AG08396 (cell line): ENCODE measurements around the gene DOK6.
"Not testable (repeated sequence)": the region's sequence is repeated elsewhere in the genome, so short reads cannot be mapped to it uniquely, and the experiment has no call there.

Source experiments
- DNase-seq: peaks from one replicate; pipeline ENCODE4 v3.0.0; 2012; ENCODE audit warnings: low spot score, mixed read lengths

The DOK6 gene

DNA sequence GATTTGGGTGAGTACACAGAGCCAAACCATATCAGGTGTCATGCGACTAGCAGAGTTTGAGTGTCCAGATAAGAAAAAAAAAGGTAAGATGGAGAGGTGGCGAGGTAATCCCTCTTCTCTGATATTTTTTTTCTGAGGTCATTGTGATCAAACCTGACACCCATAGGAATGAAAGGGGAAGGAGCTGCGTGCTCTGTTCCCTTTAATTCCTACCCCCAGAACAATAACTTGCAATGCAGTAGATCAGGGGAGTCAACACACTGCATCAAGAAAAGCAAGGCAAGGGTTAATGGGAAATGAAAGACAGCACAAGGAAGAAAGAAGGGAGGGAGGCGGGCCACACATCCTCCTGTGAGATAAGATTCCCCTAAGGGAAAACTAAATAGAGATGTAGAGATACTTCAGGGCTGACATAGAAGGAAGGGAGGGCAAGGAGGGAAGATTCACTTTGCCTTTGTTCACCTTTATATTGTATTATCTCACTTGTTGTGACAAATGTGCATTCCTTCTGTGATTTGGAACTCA lies 414.2 kb downstream of the DOK6 start:
- DNase-seq, result no peak

DNA sequence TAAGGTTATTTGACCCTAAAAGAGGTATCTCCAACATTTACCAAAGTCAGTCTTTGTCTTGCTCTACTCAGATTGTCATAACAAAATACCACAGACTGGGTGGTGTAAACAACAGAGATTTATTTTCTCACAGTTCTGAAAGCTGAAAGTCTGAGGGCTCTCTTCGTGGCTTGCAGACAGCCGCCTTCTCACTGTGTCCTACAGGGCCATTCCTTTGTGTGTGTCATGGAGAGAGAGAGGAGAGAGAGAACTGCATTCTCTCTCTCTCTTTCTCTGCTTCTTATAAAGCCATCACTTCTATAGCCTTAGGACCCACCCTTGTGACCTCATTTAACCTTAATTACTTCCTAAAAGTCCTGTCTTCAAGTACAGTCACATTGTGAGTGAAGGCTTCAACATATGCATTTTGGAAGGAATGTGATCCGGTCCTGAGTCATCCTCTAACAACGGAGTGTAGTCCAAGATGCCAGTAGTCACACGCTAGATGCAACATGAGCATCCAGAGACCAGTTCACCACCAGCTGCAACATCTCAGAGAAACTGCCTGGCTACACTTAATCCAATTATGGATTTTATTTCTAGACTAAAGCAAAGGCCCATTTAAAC lies 416.8 kb downstream of the DOK6 start:
- DNase-seq, result peak; percentile 77

DNA sequence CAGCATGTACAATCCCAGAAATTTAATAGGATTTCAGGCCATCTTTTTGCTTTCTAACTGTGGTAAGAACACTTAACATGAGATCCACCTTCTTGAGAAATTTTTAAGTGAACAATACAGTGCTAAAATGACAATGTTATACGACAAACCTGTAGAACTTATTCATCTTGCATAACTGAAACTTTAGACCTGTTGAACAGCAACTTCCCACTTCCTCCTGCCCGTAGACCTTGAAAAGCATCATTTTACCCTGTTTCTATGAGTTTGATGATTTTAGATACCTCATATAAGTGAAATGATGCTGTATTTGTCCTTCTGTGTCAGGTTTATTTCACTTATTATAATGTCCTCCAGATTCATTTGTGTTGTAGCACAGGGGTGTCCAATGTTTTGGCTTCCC lies 418.8 kb downstream of the DOK6 start:
- no peak for DNase-seq

DNA sequence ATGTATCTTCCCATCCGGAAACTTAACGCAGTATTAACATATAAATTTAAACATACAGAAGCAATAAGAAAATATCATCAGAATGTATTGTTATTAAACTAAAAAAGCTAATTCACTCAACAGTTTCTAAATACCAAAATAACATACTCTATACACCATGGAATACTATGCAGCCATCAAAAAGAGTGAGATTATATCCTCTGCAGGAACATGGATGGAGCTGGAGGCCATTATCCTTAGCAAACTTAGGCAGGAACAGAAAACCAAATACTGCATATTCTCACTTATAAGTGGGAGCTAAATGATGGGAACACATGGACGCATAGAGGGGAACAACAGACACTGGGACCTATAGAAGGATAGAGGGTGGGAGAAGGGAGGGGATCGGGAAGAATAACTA lies 419.9 kb downstream of the DOK6 start:
- DNase-seq, result no peak

DNA sequence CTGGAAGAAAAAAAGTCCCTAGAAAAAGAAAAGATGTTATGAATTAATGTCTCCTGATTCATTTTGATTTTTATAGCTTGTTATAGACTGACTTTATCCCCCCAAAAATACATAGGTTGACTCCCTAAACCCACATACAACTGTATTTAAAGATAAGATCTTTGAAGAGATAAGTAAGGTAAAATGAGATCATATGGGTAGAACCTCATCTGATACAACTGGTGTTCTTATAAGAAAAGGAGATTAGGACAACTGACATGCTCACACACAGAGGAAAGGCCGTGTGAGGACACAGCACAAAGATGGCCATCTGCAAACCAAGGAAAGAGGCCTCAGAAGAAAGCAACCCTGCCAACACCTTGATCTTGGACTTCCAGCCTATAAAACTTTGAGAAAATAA lies 429.5 kb downstream of the DOK6 start:
- DNase-seq, result no peak

DNA sequence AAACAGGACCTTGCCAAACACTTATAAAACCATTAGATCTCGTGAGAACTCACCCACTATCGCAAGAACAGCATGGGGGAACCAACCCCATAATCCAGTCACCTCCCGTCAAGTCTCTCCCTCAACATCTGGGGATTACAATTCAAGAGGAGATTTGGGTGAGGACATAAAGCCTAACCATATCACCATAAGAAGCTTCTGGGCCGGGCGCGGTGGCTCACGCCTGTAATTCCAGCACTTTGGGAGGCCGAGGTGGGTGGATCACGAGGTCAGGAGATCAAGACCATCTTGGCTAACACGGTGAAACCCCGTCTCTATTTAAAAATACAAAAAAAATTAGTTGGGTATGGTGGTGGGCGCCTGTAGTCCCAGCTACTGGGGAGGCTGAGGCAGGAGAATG lies 434.3 kb downstream of the DOK6 start:
- DNase-seq, result not testable (repeated sequence)

DNA sequence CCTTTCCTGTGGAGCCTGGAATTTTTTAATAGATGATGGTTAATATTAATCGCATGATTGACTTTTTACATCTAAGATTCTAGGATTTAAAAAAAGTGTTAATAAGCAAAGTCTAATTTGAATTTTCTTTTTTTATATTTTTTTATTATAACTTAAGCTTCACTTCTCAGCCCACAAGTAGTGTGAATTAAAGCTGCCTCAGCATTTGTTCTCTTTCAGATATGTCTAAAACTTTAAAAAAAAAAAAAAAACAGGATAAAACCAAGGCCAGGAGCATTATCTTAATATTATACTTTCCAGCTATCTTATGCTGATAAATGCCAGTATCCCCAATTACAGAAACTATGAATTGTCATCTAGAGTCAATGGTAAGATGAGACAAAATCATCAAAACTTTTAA lies 437.3 kb downstream of the DOK6 start:
- no peak for DNase-seq

DNA sequence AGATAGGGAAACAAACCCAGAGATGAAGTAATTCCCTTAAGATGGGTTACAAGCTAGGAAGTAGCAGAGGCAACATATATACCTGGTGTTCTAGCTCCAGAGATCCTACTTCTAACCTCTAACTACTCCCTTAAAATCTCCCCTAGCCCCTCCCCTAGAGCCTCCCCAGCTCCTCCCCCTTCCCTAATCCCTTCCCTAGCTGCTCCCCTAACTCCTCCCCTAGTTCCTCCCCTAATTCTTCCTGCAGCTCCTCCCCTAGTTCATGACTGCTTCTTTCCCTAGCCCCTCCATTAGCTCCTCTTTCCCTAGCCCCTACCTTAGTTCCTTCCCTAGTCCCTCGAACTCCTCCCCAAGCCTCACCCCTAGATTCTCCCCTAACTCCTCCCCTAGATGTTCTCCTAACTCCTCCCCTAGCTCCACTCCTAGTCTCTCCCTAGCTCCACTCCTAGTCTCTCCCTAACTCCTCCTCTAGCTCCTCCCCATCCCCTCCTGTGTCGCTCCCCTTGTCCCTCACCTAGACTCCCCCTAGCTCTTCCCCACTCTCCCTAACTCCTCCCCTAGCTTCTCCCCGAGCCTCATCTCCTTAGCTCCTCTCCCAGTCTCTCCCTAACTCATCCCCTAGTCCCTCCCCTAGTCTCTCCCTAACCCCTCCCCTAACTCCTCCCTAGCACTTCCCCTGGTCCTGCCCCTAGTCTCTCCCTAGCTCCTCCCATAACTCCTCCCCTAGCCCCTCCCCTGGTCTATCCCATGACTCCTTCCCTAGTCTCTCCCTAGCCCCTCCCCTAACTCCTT lies 438.1 kb downstream of the DOK6 start:
- DNase-seq, result no peak

DNA sequence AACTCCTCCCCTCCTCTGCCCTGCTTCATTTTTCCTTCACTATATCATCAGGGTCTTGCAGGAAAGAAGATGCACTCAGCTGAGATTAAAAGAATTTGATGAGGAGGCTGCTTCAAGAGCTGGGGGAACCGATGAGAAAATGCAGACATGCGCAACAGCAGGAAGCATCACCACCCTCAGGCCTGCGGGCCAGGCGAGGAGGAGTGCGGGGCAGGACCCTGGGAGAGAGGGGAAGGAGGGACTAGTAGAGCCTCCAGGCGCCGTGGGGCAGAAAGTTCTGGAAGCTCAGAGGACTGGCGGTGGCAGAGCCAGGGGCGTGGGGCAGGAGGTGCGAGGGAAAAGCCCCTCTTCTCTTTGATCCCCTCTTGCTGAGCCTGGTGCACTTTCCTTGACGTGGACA lies 438.8 kb downstream of the DOK6 start:
- DNase-seq, result no peak

DNA sequence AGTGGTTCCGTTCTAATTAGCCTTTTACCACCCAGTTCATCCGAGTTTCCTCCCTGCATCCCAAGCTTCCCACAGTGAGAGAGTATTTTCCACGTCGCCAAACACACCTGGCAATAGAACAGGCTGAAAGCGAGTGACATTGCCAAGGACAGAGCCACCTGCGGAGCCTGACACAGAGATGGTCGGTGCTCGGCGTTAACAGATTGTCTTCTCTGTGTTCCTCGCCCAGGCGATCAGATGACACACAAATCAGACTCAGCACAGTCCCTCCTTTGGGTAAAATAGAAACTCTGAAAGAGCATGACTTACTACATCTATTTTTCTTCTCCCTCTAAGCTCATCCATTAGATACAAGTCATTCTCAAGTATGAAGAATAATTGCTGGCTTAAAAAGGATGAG lies 439.3 kb downstream of the DOK6 start:
- no peak for DNase-seq

DNA sequence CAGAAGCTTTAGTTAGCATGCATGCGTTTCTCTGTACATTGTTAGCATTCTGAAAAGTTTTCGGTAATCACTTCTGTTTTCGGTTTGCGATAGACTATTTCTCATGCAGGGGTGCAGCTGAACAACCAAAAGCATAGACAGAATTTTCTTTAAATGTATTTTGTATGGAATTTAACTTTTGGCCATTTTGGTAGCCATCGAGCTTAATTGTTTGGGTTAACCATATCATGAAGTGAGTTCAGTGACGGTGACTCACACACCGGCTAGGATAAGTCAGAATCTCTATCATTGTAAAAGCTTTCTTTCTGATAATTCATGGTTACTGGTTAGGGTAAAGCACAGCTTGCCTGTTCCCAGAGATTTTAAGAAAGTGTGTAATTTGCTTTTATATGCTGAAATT lies 439.8 kb downstream of the DOK6 start:
- no peak for DNase-seq

DNA sequence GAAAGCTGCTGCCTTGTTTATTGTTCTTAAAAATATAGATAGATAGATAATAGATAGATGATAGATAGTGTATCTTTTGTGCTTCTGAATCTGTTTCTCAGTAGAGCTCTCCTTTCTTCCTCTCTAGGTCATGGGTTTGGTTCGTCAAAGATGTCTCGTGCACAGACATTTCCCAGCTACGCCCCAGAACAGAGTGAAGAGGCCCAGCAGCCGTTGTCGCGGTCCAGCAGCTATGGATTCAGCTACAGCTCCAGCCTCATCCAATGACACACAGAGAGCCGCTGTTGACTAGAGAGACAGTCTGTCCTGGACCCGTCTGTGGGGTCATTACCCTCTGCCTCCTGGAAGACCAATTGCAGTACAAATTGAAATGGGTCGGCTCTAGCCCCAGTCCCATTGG lies 440.4 kb downstream of the DOK6 start:
- no peak for DNase-seq

DNA sequence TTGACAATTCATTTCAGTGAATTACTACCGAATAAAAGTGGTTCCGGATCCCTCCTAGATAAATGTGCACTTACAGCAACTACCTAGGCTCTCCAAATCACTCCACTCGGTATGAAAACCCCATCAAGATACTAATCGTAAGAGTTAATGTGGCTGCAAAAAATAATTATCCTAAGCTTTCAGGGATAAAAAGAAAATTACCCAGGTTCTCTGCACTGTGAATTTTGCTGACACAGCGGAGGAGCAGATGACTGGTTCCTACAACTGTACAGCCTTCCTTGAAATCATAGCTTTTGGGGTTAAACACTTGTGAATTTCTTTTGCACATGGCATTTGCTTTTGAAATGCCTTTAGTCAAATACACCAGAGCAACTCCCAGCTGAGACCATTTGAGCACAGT lies 442.3 kb downstream of the DOK6 start:
- no peak for DNase-seq

DNA sequence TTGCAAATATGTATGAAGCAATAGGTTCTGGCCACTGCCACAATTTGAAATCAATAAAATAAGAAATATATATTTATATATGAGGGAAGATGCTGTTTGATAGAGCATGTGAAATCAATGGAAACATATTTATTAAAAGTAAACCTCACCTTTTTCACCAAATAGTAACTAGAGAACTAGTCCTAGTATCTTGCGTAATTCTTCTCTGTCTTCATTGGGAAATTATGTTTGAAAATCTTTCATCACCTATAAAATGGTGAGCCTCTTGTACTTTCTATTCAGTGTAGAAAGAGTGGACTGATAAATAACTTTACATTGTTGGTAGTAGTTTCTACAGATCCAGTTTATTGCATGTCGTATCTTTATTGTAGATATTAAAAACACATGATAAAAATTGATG lies 444.0 kb downstream of the DOK6 start:
- DNase-seq, result no peak

DNA sequence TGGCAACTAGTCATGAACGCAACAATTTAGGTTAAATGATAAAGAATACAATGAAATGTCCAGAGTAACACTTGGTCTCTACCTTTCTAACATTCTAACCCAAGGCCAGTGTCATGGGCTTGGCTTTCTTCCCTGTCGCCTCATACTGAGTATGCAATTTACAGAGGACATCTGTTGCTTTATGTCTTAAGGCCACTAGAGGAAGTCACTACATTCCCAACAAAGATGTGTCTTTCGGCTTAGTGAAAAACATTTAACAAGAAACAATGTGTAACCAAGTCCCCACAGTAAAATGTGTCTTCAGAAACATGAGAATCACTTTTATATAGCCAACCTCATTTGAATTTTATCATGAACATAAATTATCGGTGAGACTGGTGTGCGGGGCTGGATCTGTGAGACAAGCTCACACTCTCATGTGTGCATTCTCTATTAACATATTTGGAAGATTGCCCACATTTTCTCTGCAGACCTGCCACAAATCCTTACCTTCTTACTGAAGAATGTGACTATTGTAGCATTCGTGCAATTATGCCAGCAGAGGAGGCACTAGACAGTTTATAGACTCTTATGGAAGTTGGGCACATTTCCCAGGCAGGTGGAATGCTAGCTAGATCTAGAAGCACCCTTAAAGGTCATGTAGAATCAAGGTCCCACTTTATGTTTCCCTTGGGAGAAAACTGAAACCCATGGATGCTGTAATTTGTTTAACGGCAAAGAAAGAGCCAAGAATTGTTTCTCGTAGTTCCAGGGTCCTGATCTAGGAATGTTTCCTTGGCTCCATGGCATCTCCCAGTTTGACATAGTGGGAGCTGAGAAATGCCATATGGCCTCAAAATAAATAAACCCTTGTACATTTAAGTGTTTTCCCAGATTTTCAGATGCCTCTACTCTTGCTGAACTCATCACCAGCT lies 445.2 kb downstream of the DOK6 start:
- DNase-seq, result peak; percentile 10

DNA sequence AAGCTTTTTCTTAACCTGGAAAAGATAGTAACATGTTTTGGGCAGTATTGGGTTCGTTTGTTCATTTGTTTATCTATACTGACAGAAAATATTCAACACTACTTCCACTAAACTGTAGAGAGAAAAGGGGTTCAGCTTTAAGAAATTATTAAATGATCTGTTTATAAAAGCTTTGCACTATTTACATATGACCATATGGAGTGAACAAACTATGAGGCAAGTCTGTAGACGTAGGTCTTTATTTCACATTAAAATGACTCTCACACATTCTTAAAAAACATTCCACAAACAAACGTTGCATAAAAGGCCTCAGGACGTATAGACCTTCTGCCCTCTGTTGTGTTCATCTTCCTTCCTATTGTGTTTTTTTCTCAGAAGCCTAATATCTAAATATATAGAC lies 452.4 kb downstream of the DOK6 start:
- DNase-seq, result no peak

DNA sequence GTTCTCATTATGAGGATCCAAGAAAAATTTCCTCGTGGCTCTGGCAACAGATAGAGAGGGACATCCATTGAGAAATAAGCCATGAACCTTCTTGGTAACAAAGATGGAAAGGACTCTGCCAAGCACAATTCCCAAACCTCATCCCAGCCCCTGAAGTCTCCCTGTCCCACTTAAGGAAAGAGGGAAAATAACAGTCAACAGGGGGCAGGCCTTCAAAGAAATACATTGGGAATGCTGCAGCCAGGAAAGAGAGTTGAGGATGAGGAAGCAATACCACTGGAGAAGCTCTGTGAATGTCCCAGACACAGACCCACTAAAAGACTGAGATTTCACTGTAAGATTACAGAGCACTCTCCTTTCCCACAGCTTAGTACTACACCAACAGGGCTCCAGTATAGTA lies 453.8 kb downstream of the DOK6 start:
- no peak for DNase-seq

DNA sequence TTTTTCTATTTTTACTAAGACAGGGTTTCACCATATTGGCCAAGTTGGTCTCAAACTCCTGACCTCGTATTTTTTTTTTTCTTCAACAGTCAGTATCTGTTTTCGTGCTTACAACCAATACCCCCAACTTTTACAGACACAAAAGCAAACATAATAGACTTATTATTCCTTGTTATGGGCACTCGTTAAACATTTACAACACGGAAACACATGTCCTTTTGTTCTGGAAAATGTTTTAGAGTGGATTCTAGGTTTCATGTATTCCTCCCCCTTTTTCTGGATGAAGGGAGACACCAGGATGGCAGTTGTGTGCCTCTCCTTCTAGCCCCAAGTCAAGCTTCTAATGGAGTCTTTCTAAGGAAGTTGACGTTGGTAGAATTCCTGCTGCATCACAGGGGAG lies 458.2 kb downstream of the DOK6 start:
- no peak for DNase-seq

DNA sequence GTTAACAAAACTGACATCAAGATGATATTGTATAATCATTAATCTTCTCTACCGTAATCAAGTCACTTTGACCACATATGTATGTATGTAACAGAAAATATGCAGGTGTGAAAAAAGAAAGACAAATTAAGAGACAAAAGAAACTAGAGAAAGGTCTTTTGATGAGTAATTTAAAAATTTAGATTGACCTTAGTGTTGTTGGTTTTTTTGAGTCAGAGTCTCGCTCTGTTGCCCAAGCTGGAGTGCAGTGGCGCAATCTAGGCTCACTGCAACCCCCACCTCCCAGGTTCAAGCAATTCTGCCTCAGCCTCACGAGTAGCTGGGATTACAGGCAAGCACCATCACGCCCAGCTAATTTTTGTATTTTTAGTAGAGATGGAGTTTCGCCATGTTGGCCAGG lies 464.1 kb downstream of the DOK6 start:
- DNase-seq, result not testable (repeated sequence)

DNA sequence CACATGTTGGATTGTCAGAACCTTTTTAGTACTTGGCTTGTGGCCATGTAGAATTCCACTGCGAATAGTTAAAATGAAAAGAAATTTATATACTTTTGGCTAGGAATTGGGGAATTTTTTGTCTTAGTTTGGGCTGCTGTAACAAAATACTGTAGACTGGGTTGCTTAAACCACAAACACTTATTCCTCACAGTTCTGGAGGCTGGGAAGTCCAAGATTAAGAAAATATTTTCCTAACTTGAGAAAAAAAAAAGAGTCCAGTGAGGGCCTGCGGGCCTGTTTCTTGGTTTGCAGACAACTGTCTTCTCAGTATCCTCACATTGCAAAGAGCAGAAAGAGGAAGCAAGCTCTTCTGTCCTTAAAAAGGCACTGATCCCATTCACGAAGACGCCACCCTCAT lies 465.1 kb downstream of the DOK6 start:
- DNase-seq, result no peak

DNA sequence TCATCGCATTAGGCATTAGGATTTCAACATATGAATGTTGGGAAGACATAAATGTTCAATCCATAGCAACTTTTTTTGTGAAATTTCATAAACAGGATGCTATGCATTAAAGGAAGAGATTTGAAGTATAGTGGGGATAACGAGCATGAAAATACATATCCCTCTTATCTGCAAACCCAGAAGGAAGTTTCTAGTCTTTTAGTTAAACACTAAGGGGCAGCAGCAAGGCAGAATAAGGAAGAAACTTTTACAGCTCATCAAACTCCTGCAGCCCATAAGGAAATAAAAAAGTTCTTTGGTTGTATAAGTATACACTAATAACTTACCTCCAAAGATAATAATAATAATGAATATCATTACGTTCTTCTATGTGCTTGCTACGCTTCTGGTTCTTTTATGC lies 465.5 kb downstream of the DOK6 start:
- DNase-seq, result no peak

DNA sequence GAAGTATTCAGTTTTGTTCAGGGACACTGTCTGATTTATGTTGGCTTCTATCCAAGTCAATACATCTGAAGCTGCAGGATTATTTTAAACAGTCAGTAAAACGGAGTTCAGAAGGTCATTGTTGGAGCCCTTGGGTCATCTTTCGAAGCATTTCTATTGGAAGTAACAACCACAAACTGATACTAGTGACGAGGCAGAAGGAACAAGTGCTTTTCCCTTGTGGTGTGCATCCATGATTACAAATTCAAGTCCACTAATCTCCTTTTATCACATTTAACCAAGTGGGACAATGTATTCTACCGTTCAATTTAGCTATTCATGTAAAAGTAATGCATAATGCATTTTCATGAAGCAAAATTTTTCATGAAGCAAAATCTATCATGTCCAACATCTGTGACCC lies 470.0 kb downstream of the DOK6 start:
- no peak for DNase-seq

DNA sequence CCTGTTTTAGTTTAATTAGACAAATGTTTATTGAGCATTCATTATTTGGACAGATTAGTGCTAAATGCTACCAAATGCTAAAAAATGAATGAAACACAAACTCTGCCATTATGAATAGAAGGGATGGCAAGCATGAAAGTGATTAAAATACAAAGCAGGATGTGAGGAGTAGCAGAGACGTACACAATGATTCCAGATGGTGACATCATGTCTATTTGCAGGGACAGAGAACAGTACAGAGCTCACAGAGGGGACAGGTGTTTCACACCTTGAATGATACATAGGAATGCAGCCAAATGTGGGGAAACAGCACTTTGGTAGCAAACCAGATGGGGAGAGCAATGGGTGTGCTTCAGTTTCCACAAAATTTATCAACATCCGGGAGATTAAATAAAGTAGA lies 470.7 kb downstream of the DOK6 start:
- DNase-seq, result no peak
